Progenitor cell of endocrine pancreas (in vitro differentiated cells): Measurements from ENCODE around the gene TMEM72. TPM values are rescaled to one million over a fixed set of nuclear protein-coding genes. Genes with fewer than 3 reads are reported as not detected.
A peak's percentile ranks its signal among the peaks of the same experiment; 100 is the strongest.

ENCODE experiments used
- DNase-seq: peaks from one replicate; pipeline ENCODE4 v3.0.0; 2021; ENCODE audit warnings: low spot score; ENCODE audit not compliant: unreplicated experiment
- H3K27ac Mint-ChIP-seq: 2 replicates; pipeline ENCODE4 v1.8.0; 2021; ENCODE audit warnings: mild to moderate bottlenecking, moderate library complexity, mixed read lengths
- H3K27me3 Mint-ChIP-seq: 2 replicates; pipeline ENCODE4 v1.8.0; 2021; ENCODE audit warnings: mixed read lengths
- H3K36me3 Mint-ChIP-seq: 2 replicates; pipeline ENCODE4 v1.8.0; 2022; ENCODE audit warnings: mixed read lengths; ENCODE audit not compliant: insufficient read depth
- H3K4me1 Mint-ChIP-seq: 2 replicates; pipeline ENCODE4 v1.8.0; 2021; ENCODE audit warnings: low read depth, mixed read lengths
- H3K4me3 Mint-ChIP-seq: 2 replicates; pipeline ENCODE4 v1.8.0; 2021; ENCODE audit warnings: low read depth, mild to moderate bottlenecking, moderate library complexity, mixed read lengths
- H3K9me3 Mint-ChIP-seq: 2 replicates; pipeline ENCODE4 v1.8.0; 2021; ENCODE audit warnings: low read depth, mixed read lengths
- total RNA-seq: library from RNA; stranded (reverse); gene quantifications from 2 replicates; pipeline ENCODE4 v1.2.1, GENCODE V29; 2021
- TF ChIP-seq, protein P1 (sequence below): fragments of 200-600 bp; sonication (generic); IDR thresholded peaks from one replicate; pipeline ENCODE4 v1.5.0; 2021; ENCODE audit warnings: antibody characterized with exemption, mild to moderate bottlenecking; ENCODE audit not compliant: unreplicated experiment

TMEM72 gene
- total RNA-seq, 1 donor from 2014 or later: 0.93 TPM

DNA sequence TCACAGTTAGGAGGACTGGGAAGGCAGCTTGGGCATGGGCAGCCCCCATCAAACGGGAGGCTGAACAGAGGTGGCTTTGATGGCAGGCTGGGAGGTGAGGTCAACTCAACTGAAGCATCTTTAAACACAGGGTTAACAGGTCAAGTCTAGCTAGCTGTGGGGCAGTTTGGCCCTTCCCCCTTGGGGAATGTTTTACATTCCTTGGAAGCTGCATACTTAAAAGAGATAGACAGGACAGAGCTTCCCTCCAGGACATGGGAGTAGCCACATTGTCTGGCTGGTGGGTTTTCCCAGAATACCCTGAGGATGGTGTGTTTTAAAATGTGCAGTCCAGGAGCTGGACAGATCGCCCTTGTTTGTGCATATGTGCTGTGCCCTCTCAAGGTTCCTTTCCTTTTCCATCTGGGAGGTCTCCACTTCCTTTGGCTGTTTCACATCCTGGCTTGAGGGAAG is 41.7 kb downstream of the TMEM72 start:
- Mint-ChIP-seq H3K36me3 (peaks cover 14% of the 10 kb centered on the region), H3K9me3 (peaks cover 3% of the 10 kb centered on the region), H3K27me3 (no peaks in the 10 kb centered on the region), H3K4me3 (no peak overlapping the region), H3K4me1 (peaks cover 12% of the 10 kb centered on the region), H3K27ac (no peak overlapping the region)
- TF ChIP-seq, protein P1, sequence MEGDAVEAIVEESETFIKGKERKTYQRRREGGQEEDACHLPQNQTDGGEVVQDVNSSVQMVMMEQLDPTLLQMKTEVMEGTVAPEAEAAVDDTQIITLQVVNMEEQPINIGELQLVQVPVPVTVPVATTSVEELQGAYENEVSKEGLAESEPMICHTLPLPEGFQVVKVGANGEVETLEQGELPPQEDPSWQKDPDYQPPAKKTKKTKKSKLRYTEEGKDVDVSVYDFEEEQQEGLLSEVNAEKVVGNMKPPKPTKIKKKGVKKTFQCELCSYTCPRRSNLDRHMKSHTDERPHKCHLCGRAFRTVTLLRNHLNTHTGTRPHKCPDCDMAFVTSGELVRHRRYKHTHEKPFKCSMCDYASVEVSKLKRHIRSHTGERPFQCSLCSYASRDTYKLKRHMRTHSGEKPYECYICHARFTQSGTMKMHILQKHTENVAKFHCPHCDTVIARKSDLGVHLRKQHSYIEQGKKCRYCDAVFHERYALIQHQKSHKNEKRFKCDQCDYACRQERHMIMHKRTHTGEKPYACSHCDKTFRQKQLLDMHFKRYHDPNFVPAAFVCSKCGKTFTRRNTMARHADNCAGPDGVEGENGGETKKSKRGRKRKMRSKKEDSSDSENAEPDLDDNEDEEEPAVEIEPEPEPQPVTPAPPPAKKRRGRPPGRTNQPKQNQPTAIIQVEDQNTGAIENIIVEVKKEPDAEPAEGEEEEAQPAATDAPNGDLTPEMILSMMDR: no peak
- DNase-seq: no peak

DNA sequence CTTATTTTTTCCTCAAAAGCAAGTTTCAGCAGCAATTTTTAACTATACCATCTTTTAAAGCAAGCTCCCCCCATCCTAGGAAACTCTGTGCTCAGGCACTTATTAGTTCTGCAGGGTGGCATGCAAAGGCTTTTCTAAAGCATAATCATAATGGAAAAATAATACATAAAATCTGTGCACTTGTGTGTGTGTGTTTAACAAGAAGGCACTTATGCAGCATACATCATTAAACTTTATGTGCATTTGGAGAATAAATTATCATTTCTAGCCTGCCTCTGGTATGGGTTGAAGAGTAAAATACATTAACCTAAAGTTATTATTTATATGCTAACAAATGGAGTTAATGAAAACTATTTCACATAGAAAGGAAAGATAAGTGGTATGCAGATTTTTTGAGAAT is 42.9 kb downstream of the TMEM72 start:
- no peak overlapping the region for H3K27ac Mint-ChIP-seq
- TF ChIP-seq, protein P1: no peak
- H3K27me3 Mint-ChIP-seq: no peaks in the 10 kb centered on the region
- DNase-seq: no peak
- H3K36me3 Mint-ChIP-seq: peaks cover 14% of the 10 kb centered on the region
- H3K9me3 Mint-ChIP-seq: peaks cover 3% of the 10 kb centered on the region
- no peak overlapping the region for H3K4me3 Mint-ChIP-seq
- H3K4me1 Mint-ChIP-seq: peaks cover 22% of the 10 kb centered on the region

DNA sequence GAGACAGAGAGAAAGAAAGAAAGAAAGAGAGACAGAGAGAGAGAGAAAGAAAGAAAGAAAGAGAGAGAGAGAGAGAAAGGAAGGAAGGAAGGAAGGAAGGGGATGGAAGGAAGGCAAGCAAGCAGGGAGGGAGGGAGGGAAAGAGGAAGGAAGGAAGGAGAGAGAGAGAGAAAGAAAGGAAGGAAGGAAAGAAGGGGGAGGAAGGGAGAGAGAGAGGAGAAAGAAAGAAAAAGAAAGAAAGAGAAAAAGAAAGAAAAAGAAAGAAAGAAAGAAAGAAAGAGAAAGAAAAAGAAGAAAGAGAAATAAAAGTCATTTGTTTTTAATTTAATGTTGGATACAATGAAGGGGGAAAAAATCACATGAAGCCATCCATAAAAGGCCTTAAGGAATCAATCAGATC is 43.8 kb downstream of the TMEM72 start:
- H3K4me3 Mint-ChIP-seq: no peak overlapping the region
- H3K9me3 Mint-ChIP-seq: peaks cover 3% of the 10 kb centered on the region
- TF ChIP-seq, protein P1: no peak
- H3K27me3 Mint-ChIP-seq: no peaks in the 10 kb centered on the region
- H3K36me3 Mint-ChIP-seq: peaks cover 14% of the 10 kb centered on the region
- H3K4me1 Mint-ChIP-seq: peaks cover 22% of the 10 kb centered on the region
- no peak overlapping the region for H3K27ac Mint-ChIP-seq
- DNase-seq: no peak

DNA sequence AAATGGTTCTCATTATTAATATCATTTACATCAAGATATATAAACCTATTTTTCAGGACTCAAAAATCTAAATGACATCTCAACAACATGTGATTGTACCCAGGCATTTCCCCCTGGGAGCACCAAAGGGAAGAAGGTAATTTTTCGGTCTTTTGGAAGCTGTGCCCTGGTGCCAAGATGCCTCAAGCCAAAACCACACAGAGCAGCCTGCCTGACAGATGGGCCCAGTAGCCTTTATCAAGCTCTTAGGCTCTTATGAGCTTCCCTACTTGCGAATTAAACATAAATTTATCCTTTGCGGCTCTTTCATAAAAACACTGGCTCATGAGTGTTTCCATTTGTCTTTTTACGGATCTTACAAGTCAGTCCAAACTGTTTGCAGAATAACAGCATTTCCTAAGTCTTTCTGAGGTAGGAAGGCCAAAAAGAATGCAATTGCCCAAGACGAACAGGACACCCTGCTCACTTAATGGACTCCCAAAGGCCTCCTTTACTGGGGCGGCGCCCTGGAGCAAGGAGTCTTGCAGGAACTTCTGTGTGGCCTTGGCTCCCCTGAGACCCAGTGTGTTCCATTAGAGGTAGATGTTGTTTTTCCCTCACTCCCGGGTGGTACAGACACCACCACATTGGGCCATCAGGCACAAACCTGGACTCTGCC is 44.4 kb downstream of the TMEM72 start:
- Mint-ChIP-seq H3K36me3 (peaks cover 14% of the 10 kb centered on the region), H3K9me3 (peaks cover 3% of the 10 kb centered on the region), H3K4me1 (peaks cover 26% of the 10 kb centered on the region), H3K27ac (no peak overlapping the region), H3K27me3 (no peaks in the 10 kb centered on the region), H3K4me3 (no peak overlapping the region)
- TF ChIP-seq, protein P1: no peak
- no peak for DNase-seq

GRCh38 chr10:44956226-44956625 is 45.1 kb downstream of the TMEM72 start:
- no peaks in the 10 kb centered on the region for H3K27me3 Mint-ChIP-seq

More at GRCh38 chr10:44956226-44956625, 45.1 kb downstream of the TMEM72 start:
- H3K4me1 Mint-ChIP-seq: peaks cover 33% of the 10 kb centered on the region
- TF ChIP-seq, protein P1: no peak
- H3K9me3 Mint-ChIP-seq: peaks cover 3% of the 10 kb centered on the region
- H3K36me3 Mint-ChIP-seq: peaks cover 14% of the 10 kb centered on the region
- DNase-seq: no peak
- no peak overlapping the region for H3K4me3 Mint-ChIP-seq
- H3K27ac Mint-ChIP-seq: peak overlapping the region; percentile 2
